OCI-LY3 (cell line): ENCODE measurements around the gene EIPR1.

Source experiments
- CTCF ChIP-seq: fragments of 200-600, 300-600 bp; sonication (generic); IDR thresholded peaks from 2 replicates; pipeline ENCODE4 v1.5.1; 2014; ENCODE audit warnings: antibody characterized with exemption, low read length, low read depth
- EZH2phosphoT487 ChIP-seq: fragments of 200-600 bp; shearing (Covaris generic); IDR thresholded peaks from 2 replicates; pipeline ENCODE4 v1.6.1; 2018; ENCODE audit warnings: antibody characterized with exemption, mixed run types, low read depth

- TF ChIP-seq CTCF, result no peak
- no peak for TF ChIP-seq EZH2phosphoT487
Observed at GRCh38 chr2:3388412-3388738, 10.8 kb upstream of the EIPR1 start.
